ENCODE data around the gene ANTKMT. TPM values are rescaled to one million over a fixed set of nuclear protein-coding genes. Genes with fewer than 3 reads are reported as not detected.
"Not testable (repeated sequence)": the region's sequence is repeated elsewhere in the genome, so short reads cannot be mapped to it uniquely, and the experiment has no call there.

The ANTKMT gene
- total RNA-seq, 1 donor from 2014 or later, result 43.2 TPM

GRCh38 chr16:698911-699671 is 21.9 kb upstream of the ANTKMT start:
- DNase-seq (ENCODE audit: low spot score), result no peak

GRCh38 chr16:700684-701584 is 20.0 kb upstream of the ANTKMT start:
- no peak for DNase-seq (ENCODE audit: low spot score)

GRCh38 chr16:702341-702740 is 18.6 kb upstream of the ANTKMT start:
- no peak for DNase-seq (ENCODE audit: low spot score)

- no peak for DNase-seq (ENCODE audit: low spot score)
Measured at GRCh38 chr16:703406-703805, 17.5 kb upstream of the ANTKMT start.

GRCh38 chr16:704047-704446 is 16.9 kb upstream of the ANTKMT start:
- no peak for DNase-seq (ENCODE audit: low spot score)

GRCh38 chr16:704552-705380 is 16.2 kb upstream of the ANTKMT start:
- DNase-seq (ENCODE audit: low spot score), result no peak

- no peak for DNase-seq (ENCODE audit: low spot score)
Measured at GRCh38 chr16:705431-706188, 15.3 kb upstream of the ANTKMT start, which contains the start of gene FBXL16. TSS of gene FBXL16 (minus strand) at chr16:705801. CDS start at chr16:697405, 8,396 bp downstream.

GRCh38 chr16:706189-707061 is 14.5 kb upstream of the ANTKMT start:
- DNase-seq (ENCODE audit: low spot score), result no peak

- DNase-seq (ENCODE audit: low spot score), result no peak
Measured at GRCh38 chr16:707062-707538, 13.8 kb upstream of the ANTKMT start.

GRCh38 chr16:708019-708418 is 12.9 kb upstream of the ANTKMT start:
- DNase-seq (ENCODE audit: low spot score), result no peak

- no peak for DNase-seq (ENCODE audit: low spot score)
Measured at GRCh38 chr16:708959-709358, 12.0 kb upstream of the ANTKMT start.

- DNase-seq (ENCODE audit: low spot score), result no peak
Measured at GRCh38 chr16:709566-710499, 11.1 kb upstream of the ANTKMT start.

- no peak for DNase-seq (ENCODE audit: low spot score)
Measured at GRCh38 chr16:710500-711075, 10.4 kb upstream of the ANTKMT start.

GRCh38 chr16:711084-711483 is 9.9 kb upstream of the ANTKMT start:
- DNase-seq (ENCODE audit: low spot score), result no peak

GRCh38 chr16:711548-712320 is 9.2 kb upstream of the ANTKMT start:
- no peak for DNase-seq (ENCODE audit: low spot score)

- not testable (repeated sequence) for DNase-seq (ENCODE audit: low spot score)
Measured at GRCh38 chr16:712740-713250, 8.2 kb upstream of the ANTKMT start.

GRCh38 chr16:714079-714478 is 6.9 kb upstream of the ANTKMT start:
- DNase-seq (ENCODE audit: low spot score), result no peak

Measured in ureter (tissue), 1 donor.